ENCODE results near the gene ADORA2A.
"Not testable (repeated sequence)": the region's sequence is repeated elsewhere in the genome, so short reads cannot be mapped to it uniquely, and the experiment has no call there.

GRCh38 chr22:24489434-24489833, 62.0 kb downstream of the ADORA2A start:
- TF ChIP-seq CTCF (IDR thresholded peaks at IDR 0.05); POLR2AphosphoS5 (IDR thresholded peaks at IDR 0.05); POLR2A (IDR thresholded peaks at IDR 0.05); EP300 (IDR thresholded peaks at IDR 0.05; ENCODE audit: low read depth): not testable (repeated sequence)
